ENCODE results near the gene MTHFD1L. TPM values are rescaled to one million over a fixed set of nuclear protein-coding genes. Genes with fewer than 3 reads are reported as not detected.

Gene MTHFD1L
- total and polyA plus RNA-seq, 2 of the 4 experiments (the other 2 are of a cell fraction): 43.5 to 53.2 TPM

DNA sequence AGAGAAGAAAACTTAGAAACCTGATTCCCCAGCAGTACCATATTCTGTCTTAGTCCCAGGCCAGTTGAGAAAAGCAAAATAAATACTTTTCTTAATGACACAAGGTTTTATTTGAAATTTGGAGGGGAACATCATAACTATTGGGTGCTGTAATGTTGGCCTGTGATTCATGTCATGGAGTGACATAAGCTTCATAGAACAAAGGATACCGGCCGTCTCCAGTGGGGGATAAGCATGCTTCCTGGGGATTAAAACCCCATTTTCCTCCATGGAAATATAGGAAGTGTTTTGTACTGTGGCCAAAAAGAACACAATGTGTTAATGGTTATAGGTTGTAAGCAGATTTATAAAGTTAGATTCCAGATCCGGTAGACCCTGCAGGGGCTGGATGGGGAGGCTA is 18.0 kb downstream of the MTHFD1L start (continued):
- TF ChIP-seq BHLHE40 (IDR thresholded peaks at IDR 0.05; ENCODE audit: low read depth, low read length) (no peak), SMC3 (IDR thresholded peaks at IDR 0.05; ENCODE audit: low read depth, low read length) (no peak), MXI1 (IDR thresholded peaks at IDR 0.05; ENCODE audit: borderline replicate concordance, low read depth, low read length) (no peak), MAZ (IDR thresholded peaks at IDR 0.05; ENCODE audit: borderline replicate concordance, low read depth, low read length) (no peak)

DNA sequence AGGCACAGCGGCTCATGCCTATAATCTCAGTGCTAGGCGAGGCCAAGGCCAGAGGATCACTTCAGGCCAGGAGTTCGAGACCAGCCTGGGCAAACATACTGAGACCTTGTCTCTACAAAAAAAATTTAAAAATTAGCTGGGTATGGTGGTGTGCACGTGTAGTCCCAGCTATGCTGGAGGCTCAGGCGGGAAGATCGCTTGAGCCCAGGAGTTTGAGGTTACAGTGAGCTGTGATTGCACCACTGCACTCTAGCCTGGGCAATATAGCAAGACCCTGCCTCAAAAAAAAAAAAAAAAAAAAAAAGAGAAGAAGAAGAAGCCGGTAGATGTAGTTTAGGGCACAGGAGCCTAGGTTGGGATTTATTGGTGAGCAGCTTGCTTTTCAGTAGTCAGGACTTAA is 20.7 kb downstream of the MTHFD1L start:
- no peak for TF ChIP-seq CHD1 (IDR thresholded peaks at IDR 0.05; ENCODE audit: low read depth, low read length)
- TF ChIP-seq POLR2A (IDR thresholded peaks at IDR 0.05; ENCODE audit: low read depth, low read length): no peak
- Histone ChIP-seq H2AK5ac (ENCODE audit: low read depth, low read length) (peak overlapping the region; percentile 44; the same call in 1 of the 2 replicates), H3K4me1 (ENCODE audit: control insufficient read depth, insufficient read depth, low read length) (peaks cover 14% of the 10 kb centered on the region), H2BK15ac (ENCODE audit: low read depth, low read length) (no peak overlapping the region), H4K5ac (ENCODE audit: low read depth, low read length) (no peak overlapping the region), H3K79me1 (ENCODE audit: low read depth in 1 of 2, low read length in 2 of 2) (peaks cover 24 to 34% of the 10 kb centered on the region in 2 experiments), H3K36me3 (ENCODE audit: control insufficient read depth, insufficient read depth, low read length) (peaks cover 53% of the 10 kb centered on the region), H2BK120ac (ENCODE audit: low read depth, low read length) (no peak overlapping the region), H3K27me3 (ENCODE audit: control insufficient read depth, insufficient read depth, low read length) (no peaks in the 10 kb centered on the region), H4K91ac (ENCODE audit: insufficient read depth, low read depth, low read length) (no peak overlapping the region), H3K4me3 (ENCODE audit: insufficient read depth, low read depth, low read length) (no peak overlapping the region), H3K9ac (ENCODE audit: low read depth, low read length) (no peak overlapping the region), H2AFZ (replicated peaks; ENCODE audit: low read length, poor library complexity) (no peak overlapping the region), H3K56ac (ENCODE audit: extremely low read depth, insufficient read depth, low read length) (no peak overlapping the region), H3K18ac (ENCODE audit: low read depth, low read length) (0 out of 2 replicates have a peak overlapping the region, but pooled peaks have one; percentile 5), H2AK9ac (replicated peaks; ENCODE audit: low read depth, low read length, poor library complexity) (no peak overlapping the region), H4K20me1 (ENCODE audit: insufficient read depth, low read length) (no peaks in the 10 kb centered on the region), H3K23ac (ENCODE audit: low read depth, low read length) (no peak overlapping the region), H2BK20ac (ENCODE audit: low read depth, low read length) (no peak overlapping the region), H3K9me1 (ENCODE audit: insufficient read depth, low read length) (peaks cover 8% of the 10 kb centered on the region; the same call in 1 of the 2 replicates), H2BK5ac (ENCODE audit: low read depth, low read length, poor library complexity, severe bottlenecking) (peak overlapping the region; percentile 28), H3K27ac (ENCODE audit: insufficient read depth, low read length) (peak overlapping the region; percentile 66; the same call in 1 of the 2 replicates), H3K4me2 (ENCODE audit: low read depth, low read length) (no peak overlapping the region), H3K4ac (ENCODE audit: low read depth, low read length) (no peak overlapping the region), H3K14ac (replicated peaks; ENCODE audit: low read depth, low read length) (no peak overlapping the region), H3K9me3 (ENCODE audit: control insufficient read depth, insufficient read depth, low read length) (no peaks in the 10 kb centered on the region), H4K8ac (ENCODE audit: low read depth in 2 of 2, low read length in 2 of 2) (0 out of 4 replicates have a peak overlapping the region, but pooled peaks of 1 of the 2 experiments have one; percentile 30)
- POLR2A ChIA-PET (ENCODE audit: unreplicated experiment): interaction anchor here (0.7 kb wide), 1 partner anchor 33 kb away, joined by 35 read pairs; no protein-coding TSS in a partner anchor
- BruUV-seq (replicated peaks): no TSS peak
- intact Hi-C loops (cut with micrococcal nuclease): no loop called here
- ATAC-seq (ENCODE audit: low read depth) (no peak), DNase-seq (no peak)
- WGBS, 2 experiments (ENCODE audit: extremely low coverage in 2 of 2, insufficient read length in 1 of 2): 80% methylated on average over 1 of the region's 7 CpGs; no CpG with 5 or more reads in 1 of the 2 experiments
- in situ Hi-C loops (cut with MboI; ENCODE audit: low sequenced_read_pairs): no loop called here
- CTCF ChIA-PET: no interaction called here
- dilution Hi-C loops (cut with HindIII; ENCODE audit: low sequenced_read_pairs, unreplicated experiment): no loop called here
